Limb (tissue), 2 donors: ENCODE data around the gene MRFAP1L1.
A peak's percentile ranks its signal among the peaks of the same experiment; 100 is the strongest.
"Not testable (repeated sequence)": the region's sequence is repeated elsewhere in the genome, so short reads cannot be mapped to it uniquely, and the experiment has no call there.

Source experiments
- DNase-seq, 2 donors: peaks; one replicate each; pipeline ENCODE4 v3.0.0-alpha.2; 2016; ENCODE audit errors: extremely low spot score in 2 of 2

MRFAP1L1 gene

GRCh38 chr4:6689506-6689960, 20.1 kb downstream of the MRFAP1L1 start:
- DNase-seq = no peak

DNA sequence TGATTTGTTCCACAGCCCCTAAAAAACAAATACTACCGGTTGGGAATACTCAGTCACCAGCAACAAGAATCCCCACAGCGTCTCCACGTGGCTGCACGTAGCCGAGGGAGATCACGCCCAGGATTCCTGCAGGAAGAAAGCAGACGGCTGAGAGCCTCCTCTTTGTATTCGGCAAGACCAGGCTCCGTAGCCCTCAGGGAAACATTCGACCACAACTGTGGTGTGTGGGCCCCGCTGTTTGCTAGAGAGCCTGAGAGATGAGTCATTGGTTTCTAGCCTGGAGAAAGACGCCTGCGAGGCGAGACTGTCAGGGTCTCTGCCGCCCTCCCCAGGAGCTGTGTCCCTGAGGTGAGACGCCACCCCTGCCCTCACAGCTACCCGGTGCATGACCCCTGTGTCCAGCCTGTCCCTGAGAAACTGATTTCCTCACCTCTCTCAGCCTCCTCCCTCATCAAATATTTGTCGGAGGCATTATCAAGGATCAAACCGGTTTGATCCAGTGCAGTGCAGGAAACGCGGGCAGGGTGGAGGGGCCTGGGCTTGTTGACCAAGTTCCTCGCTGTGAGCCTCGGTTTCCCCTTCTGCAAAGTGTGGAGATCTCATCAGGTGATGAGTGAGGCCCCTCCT, 20.7 kb downstream of the MRFAP1L1 start:
- DNase-seq = peak in 1 of 2 donors; percentile 66

- no peak for DNase-seq
These were observed 21.5 kb downstream of the MRFAP1L1 start for GRCh38 chr4:6687947-6688878.

DNA sequence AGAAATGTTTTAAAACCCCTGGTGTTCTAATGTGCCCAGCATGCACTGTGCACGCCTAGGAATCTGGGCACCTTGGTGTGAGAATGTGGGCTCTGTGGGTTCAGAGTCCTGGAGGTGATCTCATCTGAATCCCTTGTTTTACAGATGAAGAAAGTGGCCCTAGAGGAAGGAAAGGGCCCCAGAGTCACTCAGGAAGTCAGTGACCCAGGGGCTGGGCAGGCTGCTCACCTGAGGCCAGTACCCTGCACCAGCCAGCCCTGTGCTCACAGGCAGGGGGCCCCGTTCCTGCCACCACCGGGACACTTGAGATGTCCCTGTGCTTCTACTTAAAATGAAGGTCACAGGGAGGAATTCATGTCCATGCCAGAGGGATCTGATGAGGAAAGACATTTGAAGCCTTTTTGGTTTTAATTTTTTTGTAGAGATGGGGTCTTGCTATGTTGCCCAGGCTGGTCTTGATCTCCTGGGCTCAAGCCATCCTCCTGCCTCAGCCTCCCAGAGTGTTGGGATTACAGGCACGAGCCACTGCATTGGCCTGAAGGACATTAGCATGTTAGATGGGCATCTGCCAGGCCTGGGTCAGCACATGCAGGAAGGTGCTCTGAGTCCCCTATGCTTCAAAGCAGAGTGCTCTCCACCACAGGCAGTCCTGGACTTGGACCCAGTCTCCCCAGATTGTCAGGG, 23.4 kb downstream of the MRFAP1L1 start:
- no peak for DNase-seq

- DNase-seq = no peak
These were observed 25.0 kb downstream of the MRFAP1L1 start for GRCh38 chr4:6684656-6685055.

- no peak for DNase-seq
These were observed 26.6 kb downstream of the MRFAP1L1 start for GRCh38 chr4:6682862-6683590.

- DNase-seq = no peak
These were observed 28.5 kb downstream of the MRFAP1L1 start for GRCh38 chr4:6681191-6681590.

DNA sequence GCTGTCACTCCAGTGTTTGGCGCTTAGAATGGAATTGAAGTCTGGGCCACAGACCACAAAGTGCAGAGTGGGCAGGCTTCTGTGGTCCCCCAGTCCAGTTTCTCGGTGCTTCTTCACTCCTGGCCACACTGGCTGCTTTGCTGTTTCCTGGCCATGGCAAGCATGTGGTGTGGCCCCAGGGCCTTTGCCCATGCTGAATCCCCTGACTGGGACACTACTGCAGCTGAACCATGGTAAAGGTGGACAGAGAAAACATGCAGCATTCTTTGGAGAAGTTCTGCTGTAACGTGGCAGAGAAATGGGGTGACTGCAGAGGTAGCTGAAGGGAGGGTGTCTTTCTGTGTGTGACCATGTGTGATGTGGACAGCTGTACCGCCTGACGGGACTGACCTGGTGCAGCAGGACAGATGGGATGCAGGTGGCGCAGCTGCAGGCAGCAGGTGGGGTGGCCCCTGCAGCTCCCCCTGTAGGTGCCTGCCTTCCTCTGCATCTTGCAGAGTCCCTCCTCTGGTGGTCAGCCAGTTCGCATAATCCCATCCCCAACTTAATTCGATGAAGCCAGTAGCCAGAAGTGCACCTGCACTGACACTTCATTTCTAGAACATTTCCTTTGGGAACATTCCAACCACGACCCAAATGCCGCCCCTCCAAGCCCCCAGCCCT, 29.2 kb downstream of the MRFAP1L1 start:
- no peak for DNase-seq

DNA sequence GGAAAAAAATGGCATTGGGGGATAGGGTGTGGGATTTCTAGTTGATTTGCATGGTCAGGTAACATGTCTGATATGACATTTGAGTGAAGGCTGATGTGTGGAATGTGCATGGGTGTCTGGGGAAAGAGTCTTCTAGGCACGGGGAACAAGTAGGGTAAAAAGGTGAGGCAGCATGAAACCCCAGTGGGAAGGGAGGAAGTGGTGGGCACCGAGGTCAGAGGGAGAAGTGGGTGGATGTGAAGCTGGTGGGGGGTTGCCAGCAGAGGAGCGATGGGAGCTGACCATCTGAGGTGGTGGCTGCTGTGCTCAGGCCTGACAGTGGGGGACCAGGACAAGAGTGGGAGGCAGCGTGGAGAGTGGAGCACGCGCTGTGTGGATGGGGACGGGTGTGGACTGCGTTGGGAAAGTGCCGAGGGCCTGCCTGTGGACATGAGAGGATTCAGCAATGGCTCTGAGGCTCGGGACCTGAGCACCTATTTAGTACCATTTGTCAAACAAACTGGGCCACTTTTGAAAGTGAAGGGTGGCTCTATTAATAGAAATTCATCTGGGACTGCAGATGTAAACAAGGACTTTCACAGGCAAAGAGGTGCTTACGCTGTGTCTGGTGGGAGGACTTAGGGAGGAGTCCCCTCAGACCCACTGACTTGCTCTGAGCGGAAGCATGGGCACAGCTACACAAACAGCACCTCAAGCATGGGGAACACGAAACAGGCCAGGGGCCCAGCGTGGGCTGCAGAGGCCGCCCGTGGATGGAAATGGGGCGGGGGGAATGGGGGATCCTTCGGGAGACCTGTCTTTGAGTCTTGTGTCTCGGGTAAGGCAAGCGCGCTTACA, 32.7 kb downstream of the MRFAP1L1 start:
- DNase-seq = no peak

GRCh38 chr4:6674500-6675149, 35.0 kb downstream of the MRFAP1L1 start:
- no peak for DNase-seq

DNA sequence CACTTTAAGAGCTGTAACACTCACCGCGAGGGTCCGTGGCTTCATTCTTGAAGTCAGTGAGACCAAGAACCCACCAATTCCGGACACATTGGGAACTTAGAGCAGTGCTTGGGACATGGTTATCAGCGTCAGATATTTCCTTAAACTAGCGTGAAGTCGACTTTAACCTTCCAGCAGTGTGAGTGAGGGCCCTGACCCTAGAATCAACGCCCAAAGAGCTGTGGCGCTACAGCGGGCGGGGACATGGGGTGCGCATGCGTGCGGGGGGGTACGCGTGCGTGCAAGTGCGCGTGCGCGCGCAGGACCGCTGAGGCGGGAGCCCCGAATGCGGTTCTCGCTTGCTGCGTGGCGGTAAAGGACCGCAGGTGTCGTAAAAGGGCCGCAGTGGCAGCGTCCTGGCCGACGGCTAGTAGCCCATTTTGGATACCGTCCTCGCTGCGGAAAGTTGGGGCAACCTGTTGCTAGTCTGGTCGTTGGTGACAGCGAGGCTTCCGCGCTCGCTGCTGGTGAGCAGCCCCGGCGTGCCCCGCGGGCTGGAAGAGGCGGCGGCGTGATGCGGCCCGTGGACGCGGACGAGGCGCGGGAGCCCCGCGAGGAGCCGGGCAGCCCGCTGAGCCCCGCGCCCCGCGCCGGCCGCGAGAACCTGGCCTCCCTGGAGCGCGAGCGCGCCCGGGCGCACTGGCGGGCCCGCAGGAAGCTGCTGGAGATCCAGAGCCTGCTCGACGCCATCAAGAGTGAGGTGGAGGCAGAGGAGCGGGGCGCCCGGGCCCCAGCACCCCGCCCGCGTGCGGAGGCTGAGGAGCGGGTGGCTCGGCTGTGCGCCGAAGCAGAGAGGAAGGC, 35.8 kb downstream of the MRFAP1L1 start:
- peak; percentile 94 for DNase-seq

DNA sequence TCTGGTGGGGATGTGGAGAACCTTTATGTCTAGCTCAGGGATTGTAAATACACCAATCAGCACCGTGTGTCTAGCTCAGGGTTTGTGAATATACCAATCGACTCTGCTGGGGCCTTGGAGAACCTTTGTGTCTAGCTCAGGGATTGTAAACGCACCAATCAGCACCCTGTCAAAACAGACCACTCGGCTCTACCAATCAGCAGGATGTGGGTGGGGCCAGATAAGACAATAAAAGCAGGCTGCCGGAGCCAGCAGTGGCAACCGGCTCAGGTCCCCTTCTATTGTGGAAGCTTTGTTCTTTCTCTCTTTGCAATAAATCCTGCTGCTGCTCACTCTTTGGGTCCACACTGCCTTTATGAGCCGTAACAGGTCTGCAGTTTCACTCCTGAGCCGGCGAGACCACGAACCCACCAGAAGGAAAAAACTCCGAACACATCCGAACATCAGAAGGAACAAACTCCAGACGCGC, 36.4 kb downstream of the MRFAP1L1 start:
- not testable (repeated sequence) for DNase-seq

DNA sequence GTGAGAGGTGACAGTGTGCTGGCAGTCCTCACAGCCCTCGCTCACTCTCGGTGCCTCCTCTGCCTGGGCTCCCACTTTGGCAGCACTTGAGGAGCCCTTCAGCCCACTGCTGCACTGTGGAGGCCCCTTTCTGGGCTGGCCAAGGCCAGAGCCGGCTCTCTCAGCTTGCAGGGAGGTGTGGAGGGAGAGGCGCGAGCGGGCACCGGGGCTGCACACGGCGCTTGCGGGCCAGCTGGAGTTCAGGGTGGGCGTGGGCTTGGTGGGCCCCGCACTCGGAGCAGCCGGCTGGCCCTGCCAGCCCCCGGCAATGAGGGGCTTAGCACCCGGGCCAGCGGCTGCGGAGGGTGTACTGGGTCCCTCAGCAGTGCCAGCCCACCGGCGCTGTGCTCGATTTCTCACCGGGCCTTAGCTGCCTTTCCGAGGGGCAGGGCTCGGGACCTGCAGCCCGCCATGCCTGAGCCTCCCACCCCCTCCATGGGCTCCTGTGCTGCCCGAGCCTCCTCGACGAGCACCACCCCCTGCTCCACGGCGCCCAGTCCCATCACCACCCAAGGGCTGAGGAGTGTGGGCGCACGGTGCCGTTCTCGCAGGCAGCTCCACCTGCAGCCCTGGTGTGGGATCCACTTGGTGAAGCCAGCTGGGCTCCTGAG, 37.0 kb downstream of the MRFAP1L1 start:
- not testable (repeated sequence) for DNase-seq

DNA sequence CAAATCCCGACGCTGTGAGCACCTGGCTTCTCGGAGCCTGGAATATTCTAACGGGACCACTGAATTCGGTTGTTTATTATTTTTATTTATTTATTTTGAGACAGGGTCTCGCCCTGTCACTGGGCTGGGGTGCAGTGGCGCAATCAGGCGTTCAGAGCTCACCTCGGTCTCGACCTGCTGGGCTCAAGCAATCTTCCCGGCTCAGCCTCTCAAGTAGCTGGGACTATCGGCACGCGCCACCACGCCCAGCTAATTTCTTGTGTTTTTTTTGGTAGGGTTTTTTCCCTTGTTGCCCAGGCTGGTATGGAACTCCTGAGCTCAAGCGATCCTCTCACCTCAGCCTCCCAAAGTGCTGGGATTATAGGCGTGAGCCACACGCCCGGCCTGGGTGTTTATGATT, 37.5 kb downstream of the MRFAP1L1 start:
- no peak for DNase-seq

DNA sequence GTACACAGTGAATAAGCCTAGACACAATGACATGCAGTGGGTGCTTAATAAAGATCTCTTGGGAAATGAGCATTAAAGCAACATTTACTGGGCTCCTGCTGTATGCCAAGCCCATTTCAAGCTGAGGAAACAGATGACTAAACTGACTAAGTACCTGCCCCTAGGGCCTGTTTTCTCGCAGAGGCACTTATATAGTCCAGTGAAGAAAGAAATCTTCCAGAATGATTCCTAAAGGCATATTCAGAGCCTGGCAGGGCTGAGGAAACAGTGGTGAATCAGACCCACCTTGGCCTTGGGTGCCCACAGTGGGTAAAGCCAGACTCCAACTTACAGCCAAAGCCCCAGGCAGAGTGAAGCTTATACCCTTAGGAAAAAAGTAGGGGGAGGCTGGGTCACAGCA, 38.0 kb downstream of the MRFAP1L1 start:
- DNase-seq = no peak

DNA sequence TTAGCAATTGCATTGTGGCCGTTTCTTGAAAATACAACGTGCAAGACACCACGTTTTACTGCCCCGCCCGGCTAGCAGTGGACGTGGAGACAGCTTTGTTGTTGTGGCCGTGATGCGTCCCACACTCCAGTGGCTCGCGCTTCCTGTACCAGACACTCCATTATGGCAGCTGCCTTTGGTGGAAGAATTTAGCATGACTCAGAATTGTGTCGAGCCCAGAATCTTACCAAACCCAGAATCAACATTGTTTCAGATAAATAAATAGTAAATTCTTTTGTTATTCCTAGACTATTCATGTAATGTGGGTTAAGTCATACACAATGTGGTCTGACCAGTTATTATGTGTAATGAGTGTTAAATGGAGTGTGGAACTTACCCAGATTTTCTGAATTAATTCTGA, 41.3 kb downstream of the MRFAP1L1 start:
- DNase-seq = no peak

DNA sequence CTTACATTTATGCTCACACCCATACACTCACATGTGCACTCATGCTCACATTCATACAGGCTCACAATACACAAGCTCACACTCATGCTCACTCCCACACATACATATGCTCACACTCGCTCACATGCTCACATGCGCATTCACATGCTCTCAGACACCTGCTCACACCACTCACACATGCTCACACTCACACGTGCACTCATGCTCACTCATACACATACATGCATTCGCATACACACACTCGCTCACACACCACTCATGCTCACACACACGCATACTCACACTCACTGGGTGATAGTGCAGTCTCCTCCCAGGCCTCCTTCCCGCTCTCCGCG, 44.4 kb downstream of the MRFAP1L1 start:
- no peak for DNase-seq
